ENCODE results near the gene MAML2.

Gene MAML2

DNA sequence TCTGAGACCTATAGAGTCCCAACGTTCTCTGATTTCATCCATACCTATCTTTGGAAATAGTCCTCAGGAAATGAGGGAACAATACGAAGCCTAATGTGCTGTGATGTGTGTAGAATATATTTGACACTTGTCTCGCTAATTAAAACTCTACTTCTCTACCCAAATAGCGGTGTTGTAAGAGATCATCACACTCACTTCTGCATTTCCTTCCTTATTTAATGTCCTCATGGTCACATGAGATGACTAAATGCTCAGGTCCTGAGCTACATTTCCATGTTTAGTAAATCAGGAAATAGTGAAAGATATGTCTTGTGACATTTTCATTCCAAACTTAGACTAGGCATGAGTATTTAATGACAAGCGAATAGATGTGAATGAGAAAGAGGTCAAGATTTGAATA, 112.3 kb downstream of the MAML2 start:
- no peaks in the 10 kb centered on the region; the same call in 1 of the 2 replicates for H3K9me3 ChIP-seq
- in situ Hi-C loops (cut with MboI; ENCODE audit: low sequenced_read_pairs), result no loop called here
- H3K4me3 ChIP-seq, result no peak overlapping the region
- no peaks in the 10 kb centered on the region for H3K36me3 ChIP-seq (replicated peaks)
- H3K27me3 ChIP-seq (ENCODE audit: low read depth), result no peaks in the 10 kb centered on the region
- peaks cover 33% of the 10 kb centered on the region for H3K4me1 ChIP-seq
- DNase-seq (ENCODE audit: low spot score in 2 of 2), result no peak

- in situ Hi-C loops (cut with MboI; ENCODE audit: low sequenced_read_pairs), result no loop called here
- DNase-seq (ENCODE audit: low spot score in 2 of 2), result no peak
- Histone ChIP-seq H3K4me1 (peaks cover 21% of the 10 kb centered on the region), H3K36me3 (replicated peaks) (no peaks in the 10 kb centered on the region), H3K9me3 (no peaks in the 10 kb centered on the region; the same call in 1 of the 2 replicates), H3K27me3 (ENCODE audit: low read depth) (no peaks in the 10 kb centered on the region), H3K4me3 (no peak overlapping the region)
Measured at GRCh38 chr11:96229354-96229977, 113.5 kb downstream of the MAML2 start.

DNA sequence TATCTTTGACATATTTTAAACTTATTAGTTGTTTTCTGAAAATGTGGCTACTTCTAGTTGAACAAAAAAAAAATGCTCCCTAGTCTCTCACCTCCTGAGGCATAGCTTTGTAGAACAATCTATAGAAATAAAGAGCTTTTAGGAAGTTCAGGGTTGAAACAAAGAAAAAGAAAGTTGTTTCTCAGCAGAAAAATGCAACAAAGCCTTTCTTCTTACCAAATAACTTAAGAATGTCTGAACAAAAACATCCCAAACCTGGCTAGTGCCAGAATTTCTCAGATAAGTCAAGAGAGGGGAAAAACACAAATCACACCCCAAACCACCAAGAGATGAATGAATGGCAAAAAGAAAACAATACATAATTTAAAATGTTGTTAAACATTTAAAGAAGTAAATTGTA, 114.1 kb downstream of the MAML2 start:
- Histone ChIP-seq H3K4me1 (peaks cover 16% of the 10 kb centered on the region), H3K4me3 (no peak overlapping the region), H3K9me3 (no peaks in the 10 kb centered on the region; the same call in 1 of the 2 replicates), H3K36me3 (replicated peaks) (no peaks in the 10 kb centered on the region), H3K27me3 (ENCODE audit: low read depth) (no peaks in the 10 kb centered on the region)
- in situ Hi-C loops (cut with MboI; ENCODE audit: low sequenced_read_pairs), result no loop called here
- no peak for DNase-seq (ENCODE audit: low spot score in 2 of 2)

DNA sequence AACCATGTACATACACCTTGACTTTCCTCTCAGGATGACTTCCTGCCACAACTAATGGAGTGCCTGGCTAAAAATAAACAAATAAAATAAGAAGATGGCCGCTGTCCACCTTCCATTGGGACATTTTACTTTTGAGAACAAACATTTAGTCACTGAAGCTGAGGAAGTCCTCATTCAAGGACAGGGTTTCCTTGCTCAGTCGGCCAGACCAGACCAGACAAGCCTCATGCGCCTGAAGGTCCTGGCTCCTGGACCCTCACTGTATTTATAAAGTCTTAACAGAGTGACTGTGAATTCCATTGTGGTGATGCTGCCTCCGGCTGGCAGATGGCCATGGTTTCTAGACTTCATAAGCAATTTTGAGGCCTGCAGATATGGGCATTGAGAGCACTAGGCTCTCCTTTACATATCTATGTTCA, 114.5 kb downstream of the MAML2 start:
- H3K36me3 ChIP-seq (replicated peaks), result no peaks in the 10 kb centered on the region
- peak; percentile 36 to 47 for DNase-seq (ENCODE audit: low spot score in 2 of 2)
- in situ Hi-C loops (cut with MboI; ENCODE audit: low sequenced_read_pairs), result no loop called here
- H3K4me3 ChIP-seq, result no peak overlapping the region
- H3K9me3 ChIP-seq, result no peaks in the 10 kb centered on the region; the same call in 1 of the 2 replicates
- peaks cover 16% of the 10 kb centered on the region for H3K4me1 ChIP-seq
- H3K27me3 ChIP-seq (ENCODE audit: low read depth), result no peaks in the 10 kb centered on the region

- in situ Hi-C loops (cut with MboI; ENCODE audit: low sequenced_read_pairs), result no loop called here
- no peaks in the 10 kb centered on the region; the same call in 1 of the 2 replicates for H3K9me3 ChIP-seq
- no peak for DNase-seq (ENCODE audit: low spot score in 2 of 2)
- H3K4me1 ChIP-seq, result peaks cover 16% of the 10 kb centered on the region
- H3K36me3 ChIP-seq (replicated peaks), result no peaks in the 10 kb centered on the region
- no peak overlapping the region for H3K4me3 ChIP-seq
- H3K27me3 ChIP-seq (ENCODE audit: low read depth), result no peaks in the 10 kb centered on the region
Measured at GRCh38 chr11:96227244-96227643, 115.8 kb downstream of the MAML2 start.

DNA sequence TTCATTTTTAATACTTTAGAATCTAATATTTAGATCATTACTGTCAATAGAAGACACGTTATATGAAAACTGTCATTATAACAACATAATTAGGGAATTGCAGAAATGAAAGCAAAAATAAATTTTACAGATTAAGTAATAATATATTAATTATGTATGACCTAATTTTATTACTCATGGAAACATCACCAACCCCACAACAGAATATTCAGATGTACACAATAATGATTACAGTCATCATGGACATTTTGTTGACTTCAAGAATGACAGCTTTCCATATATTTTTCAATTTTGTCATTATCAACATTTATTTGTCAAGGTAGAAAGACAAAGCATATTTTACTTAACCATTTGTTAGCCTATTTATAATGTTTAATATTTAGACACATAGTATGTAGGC, 119.9 kb downstream of the MAML2 start:
- in situ Hi-C loops (cut with MboI; ENCODE audit: low sequenced_read_pairs), result no loop called here
- H3K27me3 ChIP-seq (ENCODE audit: low read depth), result no peaks in the 10 kb centered on the region
- no peak for DNase-seq (ENCODE audit: low spot score in 2 of 2)
- H3K36me3 ChIP-seq (replicated peaks), result no peaks in the 10 kb centered on the region
- no peak overlapping the region for H3K4me3 ChIP-seq
- 0 out of 2 replicates have a peak, but pooled peaks cover 3% of the 10 kb centered on the region for H3K4me1 ChIP-seq
- H3K9me3 ChIP-seq, result no peaks in the 10 kb centered on the region

GRCh38 chr11:96222102-96222501, 120.9 kb downstream of the MAML2 start:
- DNase-seq (ENCODE audit: low spot score in 2 of 2), result no peak
- H3K9me3 ChIP-seq, result no peaks in the 10 kb centered on the region
- in situ Hi-C loops (cut with MboI; ENCODE audit: low sequenced_read_pairs), result no loop called here
- 0 out of 2 replicates have a peak, but pooled peaks cover 3% of the 10 kb centered on the region for H3K4me1 ChIP-seq
- no peaks in the 10 kb centered on the region for H3K36me3 ChIP-seq (replicated peaks)
- H3K27me3 ChIP-seq (ENCODE audit: low read depth), result no peaks in the 10 kb centered on the region
- H3K4me3 ChIP-seq, result no peak overlapping the region

- H3K36me3 ChIP-seq (replicated peaks), result no peaks in the 10 kb centered on the region
- 0 out of 2 replicates have a peak, but pooled peaks cover 3% of the 10 kb centered on the region for H3K4me1 ChIP-seq
- no peak overlapping the region for H3K4me3 ChIP-seq
- H3K9me3 ChIP-seq, result no peaks in the 10 kb centered on the region
- no peak for DNase-seq (ENCODE audit: low spot score in 2 of 2)
- in situ Hi-C loops (cut with MboI; ENCODE audit: low sequenced_read_pairs), result no loop called here
- H3K27me3 ChIP-seq (ENCODE audit: low read depth), result no peaks in the 10 kb centered on the region
Measured at GRCh38 chr11:96221244-96222070, 121.5 kb downstream of the MAML2 start.

DNA sequence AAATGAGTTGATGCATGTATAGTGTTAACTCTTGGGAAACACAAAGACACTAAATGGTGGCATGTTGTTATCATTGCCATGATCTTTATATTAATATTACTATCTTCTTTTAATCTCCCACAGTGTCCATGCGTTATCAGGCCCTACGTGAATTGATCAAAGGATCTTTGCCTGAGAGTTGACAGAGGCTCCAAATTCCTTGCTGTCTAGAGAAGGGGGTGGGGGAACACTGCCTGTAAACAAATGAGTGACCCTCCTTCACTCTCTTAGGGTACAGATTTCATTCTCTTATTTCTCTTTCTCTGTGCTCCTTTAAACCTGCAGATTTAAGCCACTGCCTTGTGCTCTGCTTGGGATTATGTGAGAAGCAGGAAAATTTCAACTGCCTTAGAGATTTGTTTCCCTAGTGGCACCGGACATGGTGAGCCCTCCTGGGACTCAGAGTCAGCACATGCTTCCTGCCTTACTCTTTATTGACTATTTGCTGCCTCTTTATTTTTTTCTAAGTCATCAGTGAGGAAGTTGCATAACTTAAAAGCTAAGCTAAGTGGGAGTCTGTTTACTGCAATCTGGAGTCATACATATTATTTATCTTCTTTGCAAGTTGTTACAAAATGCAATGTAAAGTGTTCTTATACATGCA, 122.9 kb downstream of the MAML2 start:
- in situ Hi-C loops (cut with MboI; ENCODE audit: low sequenced_read_pairs), result no loop called here

DNA sequence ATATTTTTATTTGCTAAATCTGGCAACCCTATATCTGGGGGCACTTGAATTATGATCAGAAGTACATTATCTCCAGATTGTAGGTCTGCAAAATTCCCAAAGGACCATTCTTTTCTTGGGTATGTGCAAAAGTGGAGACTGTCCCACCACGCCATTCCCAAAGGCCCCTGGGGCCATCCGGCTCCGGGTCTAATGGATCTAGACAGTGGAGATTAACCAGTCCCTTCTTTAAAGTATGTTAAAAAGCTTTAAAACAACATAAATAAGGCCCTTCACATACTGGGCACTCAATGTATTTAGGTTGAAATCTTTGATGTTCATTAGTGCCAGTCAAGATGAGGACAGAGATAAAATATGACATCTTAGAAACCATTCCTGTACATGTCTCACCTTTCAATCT, 124.1 kb downstream of the MAML2 start:
- no peaks in the 10 kb centered on the region for H3K9me3 ChIP-seq
- H3K27me3 ChIP-seq (ENCODE audit: low read depth), result no peaks in the 10 kb centered on the region
- in situ Hi-C loops (cut with MboI; ENCODE audit: low sequenced_read_pairs), result no loop called here
- no peak for DNase-seq (ENCODE audit: low spot score in 2 of 2)
- H3K4me3 ChIP-seq, result no peak overlapping the region
- H3K36me3 ChIP-seq (replicated peaks), result no peaks in the 10 kb centered on the region
- 0 out of 2 replicates have a peak, but pooled peaks cover 5% of the 10 kb centered on the region for H3K4me1 ChIP-seq

More for the DNA sequence above, 122.9 kb downstream of the MAML2 start:
- H3K4me1 ChIP-seq, result 0 out of 2 replicates have a peak, but pooled peaks cover 3% of the 10 kb centered on the region
- DNase-seq (ENCODE audit: low spot score in 2 of 2), result no peak
- no peaks in the 10 kb centered on the region for H3K36me3 ChIP-seq (replicated peaks)
- no peaks in the 10 kb centered on the region for H3K9me3 ChIP-seq
- no peak overlapping the region for H3K4me3 ChIP-seq
- no peaks in the 10 kb centered on the region for H3K27me3 ChIP-seq (ENCODE audit: low read depth)

GRCh38 chr11:96218006-96218405, 125.0 kb downstream of the MAML2 start:
- H3K4me1 ChIP-seq, result 0 out of 2 replicates have a peak, but pooled peaks cover 5% of the 10 kb centered on the region
- in situ Hi-C loops (cut with MboI; ENCODE audit: low sequenced_read_pairs), result no loop called here
- H3K27me3 ChIP-seq (ENCODE audit: low read depth), result no peaks in the 10 kb centered on the region
- no peaks in the 10 kb centered on the region for H3K36me3 ChIP-seq (replicated peaks)
- no peak for DNase-seq (ENCODE audit: low spot score in 2 of 2)
- H3K4me3 ChIP-seq, result no peak overlapping the region
- no peaks in the 10 kb centered on the region for H3K9me3 ChIP-seq

- Histone ChIP-seq H3K36me3 (replicated peaks) (no peaks in the 10 kb centered on the region), H3K9me3 (no peaks in the 10 kb centered on the region), H3K4me1 (0 out of 2 replicates have a peak, but pooled peaks cover 5% of the 10 kb centered on the region), H3K27me3 (ENCODE audit: low read depth) (no peaks in the 10 kb centered on the region), H3K4me3 (no peak overlapping the region)
- in situ Hi-C loops (cut with MboI; ENCODE audit: low sequenced_read_pairs), result no loop called here
- no peak for DNase-seq (ENCODE audit: low spot score in 2 of 2)
Measured at GRCh38 chr11:96217206-96217605, 125.8 kb downstream of the MAML2 start.

DNA sequence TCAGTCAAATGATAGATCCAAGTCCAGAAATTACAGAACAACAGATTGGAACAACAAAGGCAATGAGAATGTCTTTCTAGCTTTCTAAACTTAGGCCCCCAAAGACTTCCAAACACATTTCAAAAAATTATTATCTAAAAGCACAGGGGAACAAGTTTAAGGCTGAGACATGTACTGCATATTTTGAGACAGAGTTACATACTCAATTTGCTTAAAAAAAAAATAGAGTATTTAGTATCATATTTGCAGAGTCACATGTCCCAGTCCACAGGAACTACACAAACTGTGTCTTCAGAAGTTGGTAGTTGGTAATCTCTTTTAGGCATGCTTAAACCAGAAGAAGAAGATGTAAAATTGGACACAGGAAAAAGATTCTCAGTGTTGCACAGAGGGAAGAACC, 127.2 kb downstream of the MAML2 start:
- Histone ChIP-seq H3K9me3 (no peaks in the 10 kb centered on the region), H3K27me3 (ENCODE audit: low read depth) (no peaks in the 10 kb centered on the region), H3K36me3 (replicated peaks) (no peaks in the 10 kb centered on the region), H3K4me1 (0 out of 2 replicates have a peak, but pooled peaks cover 5% of the 10 kb centered on the region), H3K4me3 (no peak overlapping the region)
- in situ Hi-C loops (cut with MboI; ENCODE audit: low sequenced_read_pairs), result no loop called here
- no peak for DNase-seq (ENCODE audit: low spot score in 2 of 2)
